NB4 (cell line): ENCODE data around the gene SLC49A4.

Source experiments
- CTCF ChIP-seq: IDR thresholded peaks from one replicate; pipeline ENCODE4 v1.5.1; 2012; ENCODE audit warnings: low read depth, low read length
- MAX ChIP-seq: IDR thresholded peaks from 2 replicates; pipeline ENCODE4 v1.6.1; 2011; ENCODE audit warnings: low read depth, low read length
- MYC ChIP-seq: IDR thresholded peaks from 2 replicates; pipeline ENCODE4 v1.6.1; 2011; ENCODE audit warnings: low read depth, low read length
- POLR2A ChIP-seq: IDR thresholded peaks from 2 replicates; pipeline ENCODE4 v1.6.1; 2011; ENCODE audit warnings: mild to moderate bottlenecking; ENCODE audit not compliant: insufficient read length; ENCODE audit errors: extremely low read depth

- TF ChIP-seq POLR2A = no peak
- TF ChIP-seq CTCF = no peak
- TF ChIP-seq MYC = no peak
- no peak for TF ChIP-seq MAX
Observed at GRCh38 chr3:122776675-122777468, 18.0 kb upstream of the SLC49A4 start.
